Heart right ventricle (tissue), 16 donors: ENCODE results near the gene N4BP3. TPM values are rescaled to one million over a fixed set of nuclear protein-coding genes. Genes with fewer than 3 reads are reported as not detected.
A peak's percentile ranks its signal among the peaks of the same experiment; 100 is the strongest.
"Not testable (repeated sequence)": the region's sequence is repeated elsewhere in the genome, so short reads cannot be mapped to it uniquely, and the experiment has no call there.

Experiments used
- ATAC-seq, 8 donors: fragments of 200-7000 bp; cut with Tn5 transposase; one replicate each; pipeline ENCODE4 v1.9.1; 2020; ENCODE audit warnings: mild to moderate bottlenecking in 8 of 8, moderate library complexity in 8 of 8, moderate number of reproducible peaks in 1 of 8
- DNase-seq, 2 donors: peaks; one replicate each; pipeline ENCODE4 v3.0.0-alpha.2; 2020
- H3K27ac ChIP-seq, 10 donors: fragments of 200-600 bp; sonication (generic) in 2 of 10; one replicate each; pipeline versions ENCODE4 v1.5.0 to v1.8.0; 2020 to 2022; ENCODE audit warnings: mild to moderate bottlenecking in 3 of 10
- H3K27me3 ChIP-seq, 7 donors: fragments of 200-600 bp; one replicate each; pipeline ENCODE4 v1.8.0; 2021 to 2022; ENCODE audit warnings: mild to moderate bottlenecking in 2 of 7
- H3K36me3 ChIP-seq, 9 donors: fragments of 200-600 bp; sonication (generic) in 1 of 9; one replicate each; pipeline versions ENCODE4 v1.5.0 to v1.8.0; 2020 to 2022; ENCODE audit warnings: mild to moderate bottlenecking in 2 of 9
- H3K4me1 ChIP-seq, 9 donors: fragments of 200-600 bp; sonication (generic) in 1 of 9; one replicate each; pipeline versions ENCODE4 v1.5.0 to v1.8.0; 2020 to 2022; ENCODE audit warnings: mild to moderate bottlenecking in 4 of 9
- H3K4me3 ChIP-seq, 10 donors: fragments of 200-600 bp; sonication (generic) in 2 of 10; one replicate each; pipeline versions ENCODE4 v1.5.0 to v1.8.0; 2020 to 2022; ENCODE audit warnings: mild to moderate bottlenecking in 7 of 10, moderate library complexity in 2 of 10
- H3K9me3 ChIP-seq, 11 donors: fragments of 200-600 bp in 10 of 11; sonication (generic) in 2 of 11; one replicate each; pipeline versions ENCODE4 v1.5.0 to v1.8.0; 2013 to 2022; ENCODE audit warnings: mild to moderate bottlenecking in 2 of 11, control low read depth in 1 of 11, moderate library complexity in 1 of 11
- CTCF ChIP-seq, 9 donors: fragments of 200-600 bp; sonication (generic) in 2 of 9; IDR thresholded peaks; one replicate each; pipeline versions ENCODE4 v1.5.0 to v1.8.0; 2021 to 2022; ENCODE audit warnings: antibody characterized with exemption in 9 of 9, mild to moderate bottlenecking in 5 of 9, moderate library complexity in 1 of 9
- WGBS, 2 donors: extraction: QIAGEN DNeasy Blood & Tissue Kit; methylation state at CpG; one replicate each; pipeline ENCODE4 v1.1.7; 2013; ENCODE audit warnings: inconsistent platforms in 1 of 2; 5-methylcytosine and 5-hydroxymethylcytosine counted together
- intact Hi-C, 10 donors: fragments of 100-400 bp; cut with DNase I; formaldehyde crosslinking; loops; one replicate each; pipeline versions ENCODE4 v1.11.1 to v1.14.2; 2022
- polyA plus RNA-seq, 2 donors: library from polyadenylated mRNA; stranded (reverse); fragments of 200-250 nt; gene quantifications; one replicate each; pipeline ENCODE4 v1.2.3, GENCODE V29; 2013
- total RNA-seq, 10 donors: library from RNA; stranded (reverse); fragmentation: NEBNext Ultra II Directional in 3 of 10; extraction: Animal tissue kit (Norgen Biotek cat#: 25700) in 3 of 10; gene quantifications; one replicate each; pipeline versions ENCODE4 v1.2.1 to v1.2.4, GENCODE V29; 2021 to 2023
- donor health status: Arrhythmogenic right ventricular cardiomyopathy.
- donor health status: ischemic (EF 13 %, LVEDD 7.1; RV severe dilation, severe dysfunction).
- donor health status: healthy with polysubstance abuse.
- donor health status: DM: no; HTN: yes; CAD: no.
- donor health status: DM: no; HTN: no; CAD: no.
- donor health status: ischemic (EF 25% LVEDD 6.9; RV normal size, moderate dysfunction).
- donor health status: ischemic (EF 25% LVEDD 5.7; RV mildly dilated, moderate dysfunction).
- donor health status: healthy.
- donor health status: DM: yes; HTN: yes; CAD: no.
- donor health status: Ischemic cardiomyopathy.
- donor health status: ischemic (EF 35%, LVEDD 5.7; RV mildly dilated, moderate dysfunction).
- donor health status: nonischemic (EF 11% LVEDD 7.7; RV severe dilation, severe dysfunction).
- donor health status: DM: yes; HTN: yes; CAD: no.
- donor health status: PGD.
- donor health status: ischemic (EF 29% LVEDD 5.4; RV normal size, mild dysfunction).
- donor health status: nonischemic (EF 23%, LVEDD 6.1; RV moderate dilation, normal function).

Gene N4BP3
- total and polyA plus RNA-seq, 12 donors, result 1.1 to 5.5 (median 2.8) TPM

GRCh38 chr5:178123966-178124925, 10.9 kb downstream of the N4BP3 start:
- Histone ChIP-seq H3K36me3 (peaks cover 0 to 9% (median 0%) of the 10 kb centered on the region in 9 donors), H3K4me1 (peaks cover 0 to 54% (median 35%) of the 10 kb centered on the region in 9 donors), H3K27me3 (peaks cover 0 to 7% (median 0%) of the 10 kb centered on the region in 7 donors), H3K9me3 (no peaks in the 10 kb centered on the region), H3K4me3 (no peak overlapping the region), H3K27ac (peak overlapping the region in 3 of 10 donors; percentile 26 to 52 (median 35))
- DNase-seq (no peak), ATAC-seq (no peak)
- TF ChIP-seq CTCF (IDR thresholded peaks at IDR 0.05), result no peak
- WGBS, 2 donors, result 91 to 94% methylated on average over 18 of the region's 18 CpGs
- intact Hi-C loops, result no loop called here

GRCh38 chr5:178125253-178125906, 12.0 kb downstream of the N4BP3 start:
- no peak for TF ChIP-seq CTCF (IDR thresholded peaks at IDR 0.05)
- Histone ChIP-seq H3K27me3 (peaks cover 0 to 7% (median 0%) of the 10 kb centered on the region in 7 donors), H3K4me3 (no peak overlapping the region), H3K4me1 (peaks cover 0 to 61% (median 36%) of the 10 kb centered on the region in 9 donors), H3K9me3 (no peaks in the 10 kb centered on the region), H3K36me3 (peaks cover 0 to 6% (median 0%) of the 10 kb centered on the region in 9 donors), H3K27ac (peak overlapping the region in 6 of 10 donors; percentile 34 to 61 (median 44))
- intact Hi-C loops, result no loop called here
- 72 to 74% methylated on average over 10 of the region's 10 CpGs for WGBS, 2 donors
- no peak for DNase-seq
- ATAC-seq, result peak in 2 of 8 donors; percentile 6 to 15

DNA sequence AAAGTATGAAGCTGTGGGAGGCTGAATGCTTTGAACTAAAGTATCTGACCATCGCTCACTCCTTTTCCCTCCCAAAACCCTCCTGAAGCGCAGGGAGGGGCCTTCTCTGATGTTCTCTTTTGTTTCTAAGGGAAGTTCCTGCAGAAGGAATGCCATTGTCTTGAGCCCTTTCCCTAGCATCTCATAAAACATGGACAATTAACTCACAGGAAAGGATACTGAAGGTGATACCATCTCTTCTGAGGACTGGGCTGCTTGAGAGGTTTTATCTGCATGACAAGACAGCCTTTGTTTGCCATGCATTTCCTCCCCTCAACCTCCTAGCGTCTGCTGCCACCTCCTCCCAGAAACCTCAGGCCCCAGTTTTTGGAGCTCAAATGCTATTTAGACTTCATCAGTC, 13.2 kb downstream of the N4BP3 start:
- TF ChIP-seq CTCF (IDR thresholded peaks at IDR 0.05), result no peak
- ATAC-seq (no peak), DNase-seq (no peak)
- Histone ChIP-seq H3K4me3 (no peak overlapping the region), H3K9me3 (no peaks in the 10 kb centered on the region), H3K27me3 (peaks cover 0 to 3% (median 0%) of the 10 kb centered on the region in 7 donors), H3K36me3 (peaks cover 0 to 5% (median 0%) of the 10 kb centered on the region in 9 donors), H3K27ac (peak overlapping the region in 6 of 10 donors; percentile 6 to 64 (median 49)), H3K4me1 (peaks cover 0 to 54% (median 30%) of the 10 kb centered on the region in 9 donors)
- intact Hi-C loops, result no loop called here
- 58 to 65% methylated on average over 3 of the region's 3 CpGs for WGBS, 2 donors

DNA sequence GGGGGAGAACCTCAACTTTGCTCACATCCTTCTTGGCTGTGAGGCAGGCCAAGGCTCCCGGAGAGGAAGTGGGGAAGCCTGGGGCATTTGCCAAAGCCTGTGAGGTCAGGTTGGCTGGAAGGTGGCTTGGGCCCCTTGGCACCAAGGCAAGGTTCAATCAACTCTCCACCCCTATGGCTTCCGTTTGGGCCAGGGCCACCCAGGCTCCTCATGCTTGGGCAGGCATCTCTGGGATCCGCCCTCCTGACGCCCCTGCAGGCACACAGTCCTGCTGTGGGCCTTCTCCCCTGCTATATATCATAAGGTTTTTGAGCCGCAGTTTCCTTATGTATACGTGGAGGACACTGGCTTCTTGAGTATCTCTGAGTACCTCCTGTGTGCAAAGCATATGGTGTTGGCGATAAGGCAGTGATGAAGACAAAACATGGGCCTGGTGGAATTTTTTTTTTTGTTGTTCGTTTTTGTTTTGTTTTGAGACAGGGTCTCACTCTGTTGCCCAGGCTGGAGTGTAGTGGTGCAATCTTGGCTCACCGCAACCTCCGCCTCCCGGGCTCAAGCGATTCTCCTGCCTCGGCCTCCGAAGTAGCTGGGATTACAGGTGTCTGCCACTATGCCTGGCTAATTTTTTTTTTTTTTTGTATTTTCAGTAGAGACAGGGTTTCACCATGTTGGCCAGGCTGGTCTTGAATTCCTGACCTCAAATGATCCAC, 14.1 kb downstream of the N4BP3 start:
- DNase-seq, intact Hi-C loops, H3K9me3 ChIP-seq, H3K36me3 ChIP-seq, H3K27me3 ChIP-seq, ATAC-seq, H3K4me3 ChIP-seq: not testable (repeated sequence)
- H3K27ac ChIP-seq, result peak overlapping the region in 5 of 10 donors; percentile 25 to 64 (median 46)
- H3K4me1 ChIP-seq, result peaks cover 2 to 52% (median 29%) of the 10 kb centered on the region in 9 donors
- WGBS, 2 donors, result 76 to 82% methylated on average over 14 of the region's 14 CpGs
